Skin of body (tissue), 2 donors: ENCODE measurements around the gene CHRNA5. TPM values are rescaled to one million over a fixed set of nuclear protein-coding genes. Genes with fewer than 3 reads are reported as not detected.
"Not testable (repeated sequence)": the region's sequence is repeated elsewhere in the genome, so short reads cannot be mapped to it uniquely, and the experiment has no call there.

Experiments
- DNase-seq: peaks from one replicate; lab custom pipeline; 2025; lab: John Stamatoyannopoulos, UW
- total RNA-seq: library from RNA; depleted of rRNA; stranded (reverse); fragments of >200 nt; gene quantifications from one replicate; pipeline ENCODE4 v1.2.3, GENCODE V29; 2014

CHRNA5 gene
- total RNA-seq, 1 donor from 2014 or later: 0.39 TPM

DNA sequence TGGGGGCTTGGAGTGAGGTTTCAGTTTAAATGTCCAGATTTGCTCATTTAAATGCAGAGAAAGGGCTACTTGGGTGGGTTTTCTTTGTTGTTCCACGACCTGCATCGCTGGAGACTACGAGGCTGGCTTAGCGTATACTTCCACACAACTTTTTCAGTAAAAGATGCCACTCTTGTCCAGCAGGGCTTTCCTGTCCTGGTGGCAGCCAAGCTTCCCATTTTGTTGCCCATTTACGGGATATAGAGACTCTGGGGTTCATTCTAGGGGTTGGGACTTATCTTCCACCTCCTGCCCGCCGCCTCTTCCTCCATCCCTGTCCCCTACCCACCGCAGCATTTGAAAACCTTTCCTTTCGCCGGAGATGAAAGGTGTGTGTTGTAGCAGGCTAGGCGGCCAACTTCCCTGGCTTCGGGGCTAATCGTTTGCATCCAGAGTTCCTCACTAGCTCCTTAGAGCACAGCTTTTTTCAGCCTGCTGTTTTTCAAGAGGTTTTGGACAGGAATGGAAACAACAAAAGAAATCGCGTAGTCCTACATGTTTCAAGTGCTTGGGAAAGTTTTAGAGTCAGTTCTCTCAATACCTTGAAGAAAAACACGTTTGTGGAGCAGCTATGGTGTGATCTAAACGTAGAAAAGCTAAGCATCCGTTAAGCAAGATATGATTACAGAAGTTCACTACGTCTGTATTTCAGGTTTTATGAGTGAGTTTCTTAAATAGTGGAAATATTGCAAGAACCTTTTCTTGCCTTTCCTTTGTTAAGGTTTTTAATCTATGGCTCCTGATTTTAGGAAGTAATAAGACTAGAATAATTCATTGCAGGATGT lies 843 bp downstream of the CHRNA5 start:
- DNase-seq: no peak

DNA sequence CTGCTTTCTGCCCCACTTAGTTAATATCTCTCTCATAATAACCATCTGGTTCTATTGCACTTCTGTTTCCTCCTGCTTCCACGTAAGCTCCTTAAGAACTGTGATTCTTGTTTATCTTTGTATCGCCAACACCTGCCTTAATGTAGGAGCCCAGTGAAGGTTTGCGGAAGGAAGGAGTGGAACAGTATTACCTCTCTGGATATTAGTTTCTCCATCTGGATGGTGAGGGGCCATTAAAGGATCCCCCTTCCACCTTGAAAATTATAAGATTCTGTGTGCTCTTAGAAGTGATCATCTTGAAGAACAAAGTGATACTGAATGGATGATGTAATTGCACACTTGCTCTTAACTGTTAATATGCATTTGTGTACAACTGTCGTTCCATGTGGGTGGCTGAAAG lies 2.2 kb downstream of the CHRNA5 start:
- no peak for DNase-seq

DNA sequence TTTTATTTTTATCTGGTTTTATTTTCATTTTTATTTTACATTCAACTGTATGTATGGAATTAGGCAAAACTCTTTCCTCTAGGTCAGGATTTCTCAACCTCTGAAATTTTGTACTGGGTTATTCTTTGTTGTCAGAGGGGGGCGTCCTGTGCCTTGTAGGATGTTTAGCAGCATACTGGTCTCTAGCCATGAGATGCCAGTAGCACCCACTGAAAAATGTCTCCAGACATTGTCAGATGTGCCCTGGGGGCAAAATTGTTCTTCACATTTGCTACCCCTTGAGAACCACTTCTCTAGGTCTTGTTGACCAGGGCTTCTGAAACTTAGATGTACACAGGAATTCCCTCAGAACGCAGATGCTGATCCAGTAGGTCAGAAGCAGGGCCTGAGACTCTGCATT lies 5.4 kb downstream of the CHRNA5 start:
- no peak for DNase-seq

- no peak for DNase-seq
Measured at GRCh38 chr15:78571382-78571781, 6.1 kb downstream of the CHRNA5 start.

- no peak for DNase-seq
Measured at GRCh38 chr15:78573416-78573815, 8.1 kb downstream of the CHRNA5 start.

DNA sequence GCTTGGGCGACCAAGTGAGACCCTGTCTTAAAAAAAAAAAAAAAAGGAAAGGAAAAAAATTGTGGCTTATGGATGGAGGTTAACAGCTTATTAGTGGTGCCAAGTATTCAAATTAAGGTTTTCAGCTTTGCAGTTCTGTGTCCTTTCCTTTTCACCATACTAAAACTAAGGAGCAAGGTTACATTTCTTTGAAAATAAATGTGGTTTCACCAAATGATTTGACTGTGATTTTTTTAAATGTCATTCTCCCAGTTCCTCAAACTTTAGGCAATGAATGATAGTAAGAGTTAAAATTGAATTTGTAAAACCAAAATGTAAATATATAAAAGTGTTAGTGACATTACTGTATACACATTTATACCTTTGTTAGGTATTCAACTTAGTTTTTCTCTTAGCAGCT lies 9.6 kb downstream of the CHRNA5 start:
- no peak for DNase-seq

DNA sequence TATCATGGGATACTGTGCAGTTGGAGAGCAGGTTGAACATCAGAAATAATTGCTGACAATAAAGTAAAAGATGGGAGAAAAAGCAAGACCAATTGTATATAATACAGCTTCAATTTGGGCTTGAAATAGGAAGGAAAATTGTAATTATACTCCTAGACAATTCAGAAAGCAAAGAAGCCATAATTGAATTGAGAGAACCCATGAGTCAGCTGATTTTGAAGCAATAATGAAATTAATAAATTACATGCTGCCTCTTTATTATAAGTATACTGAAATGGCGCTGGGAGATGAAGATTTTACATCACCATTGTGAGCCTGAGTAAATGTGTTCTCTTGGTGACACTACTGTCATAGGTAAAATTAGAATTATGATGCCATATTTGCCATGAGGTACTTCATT lies 32.3 kb downstream of the CHRNA5 start:
- no peak for DNase-seq

GRCh38 chr15:78598348-78598747 lies 33.0 kb downstream of the CHRNA5 start:
- DNase-seq: no peak

- no peak for DNase-seq
Measured at GRCh38 chr15:78599189-78599588, 33.9 kb downstream of the CHRNA5 start.

DNA sequence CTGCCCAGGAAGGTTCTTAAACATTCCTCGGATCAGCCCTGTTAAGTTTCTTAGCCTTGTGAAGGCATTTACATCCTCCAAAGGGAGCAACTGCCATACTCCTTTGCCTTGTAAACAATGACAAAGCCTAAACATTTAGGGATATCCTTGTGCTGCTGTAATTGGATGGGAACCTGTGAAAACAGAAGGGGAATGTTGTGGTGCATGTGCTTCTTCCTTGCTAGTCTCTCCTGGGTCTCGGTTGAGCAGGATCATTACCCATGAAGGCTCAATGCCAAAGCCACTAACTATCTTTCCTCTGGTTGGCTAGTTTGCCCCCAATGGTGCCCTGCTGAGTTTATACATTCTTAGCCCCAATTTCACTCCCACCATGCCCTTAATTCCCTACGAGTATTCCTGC lies 38.1 kb downstream of the CHRNA5 start:
- no peak for DNase-seq

- DNase-seq: no peak
Measured at GRCh38 chr15:78604420-78604819, 39.1 kb downstream of the CHRNA5 start.

GRCh38 chr15:78605201-78605600 lies 39.9 kb downstream of the CHRNA5 start:
- no peak for DNase-seq

- no peak for DNase-seq
Measured at GRCh38 chr15:78605680-78606079, 40.4 kb downstream of the CHRNA5 start.

DNA sequence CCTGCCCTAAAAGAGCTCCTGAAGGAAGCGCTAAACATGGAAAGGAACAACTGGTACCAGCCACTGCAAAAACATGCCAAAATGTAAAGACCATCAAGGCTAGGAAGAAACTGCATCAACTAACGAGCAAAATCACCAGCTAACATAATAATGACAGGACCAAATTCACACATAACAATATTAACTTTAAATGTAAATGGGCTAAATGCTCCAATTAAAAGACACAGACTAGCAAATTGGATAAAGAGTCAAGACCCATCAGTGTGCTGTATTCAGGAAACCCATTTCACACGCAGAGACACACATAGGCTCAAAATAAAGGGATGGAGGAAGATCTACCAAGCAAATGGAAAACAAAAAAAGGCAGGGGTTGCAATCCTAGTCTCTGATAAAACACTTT lies 44.2 kb downstream of the CHRNA5 start:
- DNase-seq: not testable (repeated sequence)

DNA sequence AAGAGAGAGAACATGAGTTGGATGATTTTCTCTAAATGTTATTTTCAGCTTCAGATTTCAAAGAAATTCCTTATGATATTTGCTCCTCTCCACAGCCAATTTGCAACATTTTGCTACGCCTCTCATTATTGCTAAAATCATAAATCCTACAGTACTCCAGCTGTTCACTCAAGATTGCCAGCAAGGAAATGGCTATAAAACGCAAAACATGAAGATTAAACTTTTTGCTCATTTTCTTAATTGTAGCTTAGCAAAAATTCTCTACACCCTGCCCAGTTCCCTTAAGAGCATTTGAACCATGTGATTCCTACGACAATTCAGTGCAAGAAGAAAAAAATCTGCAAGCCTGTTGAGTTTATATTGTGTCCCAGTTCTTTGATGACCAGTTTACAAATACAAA lies 48.7 kb downstream of the CHRNA5 start:
- DNase-seq: no peak

GRCh38 chr15:78615151-78615589 lies 49.9 kb downstream of the CHRNA5 start:
- no peak for DNase-seq

GRCh38 chr15:78616506-78616905 lies 51.2 kb downstream of the CHRNA5 start:
- no peak for DNase-seq

DNA sequence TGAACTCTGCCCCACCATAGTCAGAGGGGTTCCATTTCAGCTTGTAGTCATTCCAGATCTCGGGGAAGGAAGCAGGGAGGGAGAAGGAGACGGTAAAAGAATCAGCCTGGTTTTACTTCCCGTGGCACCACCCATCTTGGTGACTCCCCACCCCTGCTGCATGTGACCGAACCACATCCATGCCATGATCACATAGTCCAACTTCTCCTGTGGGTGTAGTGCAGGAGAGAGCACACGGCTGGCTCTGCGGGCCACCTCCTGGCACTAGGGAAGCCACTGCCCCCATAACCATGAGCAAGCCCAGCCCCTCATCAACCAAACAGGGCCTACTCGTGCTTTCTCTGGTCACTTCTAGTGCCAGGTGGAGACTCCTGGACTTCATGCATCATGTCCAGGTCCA lies 51.8 kb downstream of the CHRNA5 start:
- DNase-seq: no peak

- no peak for DNase-seq
Measured at GRCh38 chr15:78617516-78617915, 52.2 kb downstream of the CHRNA5 start.

GRCh38 chr15:78618064-78618463 lies 52.7 kb downstream of the CHRNA5 start:
- no peak for DNase-seq

- peak; percentile 62 for DNase-seq
Measured at GRCh38 chr15:78618490-78618934, 53.2 kb downstream of the CHRNA5 start.

DNA sequence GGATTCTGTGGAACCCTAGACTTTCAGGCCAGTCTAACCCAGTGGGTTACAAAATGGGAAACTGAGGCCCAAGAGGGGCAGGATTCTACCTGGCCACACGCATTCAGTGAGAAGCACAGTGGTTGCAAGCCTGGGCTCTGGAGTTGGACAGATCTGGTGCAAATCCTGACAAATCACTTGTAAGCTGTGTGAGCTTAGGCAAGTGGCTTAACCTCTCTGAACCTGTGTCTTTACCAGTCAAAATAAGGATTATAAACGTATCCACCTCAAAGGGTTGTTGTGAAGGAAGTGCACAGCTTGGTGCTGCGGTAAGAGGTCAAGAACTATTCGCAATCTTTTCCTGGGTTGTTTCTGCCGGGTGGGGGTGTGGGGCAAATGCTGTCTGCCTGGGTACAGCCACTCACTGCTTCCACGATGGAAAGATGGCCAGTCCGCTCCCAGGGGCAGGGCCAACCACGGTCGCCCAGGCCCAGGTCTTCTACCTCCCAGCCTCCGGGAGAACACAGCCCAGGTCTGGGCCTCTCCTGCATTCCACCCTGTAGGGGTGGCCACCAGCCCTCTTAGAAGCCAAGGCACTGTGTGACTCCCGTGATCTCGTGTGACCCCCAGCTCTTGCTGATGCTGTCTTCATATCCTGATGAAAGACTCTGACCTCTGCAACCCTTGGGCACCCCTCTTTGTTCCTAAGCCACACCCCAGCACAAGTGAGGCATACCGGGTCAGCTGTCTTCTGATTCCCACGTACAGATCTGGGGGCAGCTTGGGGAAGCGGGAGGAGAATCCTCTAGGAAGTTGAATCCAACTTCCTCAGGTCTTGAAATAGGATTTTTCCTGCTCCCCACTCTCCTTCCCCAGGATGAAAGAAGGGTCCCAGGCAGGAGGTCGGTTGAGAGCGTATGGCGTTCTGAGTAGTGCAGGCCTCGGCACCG lies 54.0 kb downstream of the CHRNA5 start:
- no peak for DNase-seq
